Limb (tissue), 2 donors: ENCODE results near the gene SH3RF2.
"Not testable (repeated sequence)": the region's sequence is repeated elsewhere in the genome, so short reads cannot be mapped to it uniquely, and the experiment has no call there.

ENCODE experiments used
- DNase-seq, 2 donors: peaks; one replicate each; pipeline ENCODE4 v3.0.0-alpha.2; 2016; ENCODE audit errors: extremely low spot score in 2 of 2

SH3RF2 gene

GRCh38 chr5:146005723-146006122, 69.3 kb downstream of the SH3RF2 start:
- DNase-seq: no peak

DNA sequence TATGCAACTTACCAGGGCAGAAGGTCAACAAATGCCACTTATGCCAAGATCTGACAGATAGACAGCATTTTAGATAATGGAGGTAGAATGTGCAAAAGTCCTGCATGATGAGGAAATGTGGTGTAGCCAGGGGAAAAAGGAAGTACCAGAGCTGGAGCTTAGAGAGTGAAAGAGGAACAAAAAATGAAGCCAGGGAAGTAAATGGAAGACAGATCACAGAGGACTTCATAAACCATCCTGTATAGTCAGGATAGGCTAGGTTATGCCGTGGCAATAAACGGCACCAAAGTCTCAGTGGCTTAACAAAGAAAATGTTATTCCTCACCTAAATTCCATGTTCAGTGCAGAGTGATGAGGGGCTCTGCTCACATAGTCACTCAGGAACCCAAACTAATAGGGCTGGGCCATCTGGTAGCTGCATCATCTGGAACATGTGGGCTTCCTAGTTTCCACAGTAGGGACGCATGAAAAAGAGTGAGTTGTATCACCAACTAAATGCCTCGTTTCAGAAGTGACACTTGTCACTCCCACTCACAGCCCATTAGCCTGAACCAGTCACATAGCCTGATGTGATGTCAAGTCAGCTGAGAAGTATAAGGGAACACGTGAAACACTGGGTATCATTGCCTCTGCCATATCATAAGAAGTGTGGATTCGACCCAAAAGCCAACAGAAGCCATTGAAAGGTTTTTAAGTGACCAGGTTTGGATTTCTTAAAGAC, 70.3 kb downstream of the SH3RF2 start:
- no peak for DNase-seq

GRCh38 chr5:146007270-146007669, 70.9 kb downstream of the SH3RF2 start:
- DNase-seq: no peak

- DNase-seq: no peak
Observed at GRCh38 chr5:146007989-146008388, 71.6 kb downstream of the SH3RF2 start.

GRCh38 chr5:146009020-146009419, 72.6 kb downstream of the SH3RF2 start:
- DNase-seq: no peak

GRCh38 chr5:146010447-146010846, 74.1 kb downstream of the SH3RF2 start:
- not testable (repeated sequence) for DNase-seq

DNA sequence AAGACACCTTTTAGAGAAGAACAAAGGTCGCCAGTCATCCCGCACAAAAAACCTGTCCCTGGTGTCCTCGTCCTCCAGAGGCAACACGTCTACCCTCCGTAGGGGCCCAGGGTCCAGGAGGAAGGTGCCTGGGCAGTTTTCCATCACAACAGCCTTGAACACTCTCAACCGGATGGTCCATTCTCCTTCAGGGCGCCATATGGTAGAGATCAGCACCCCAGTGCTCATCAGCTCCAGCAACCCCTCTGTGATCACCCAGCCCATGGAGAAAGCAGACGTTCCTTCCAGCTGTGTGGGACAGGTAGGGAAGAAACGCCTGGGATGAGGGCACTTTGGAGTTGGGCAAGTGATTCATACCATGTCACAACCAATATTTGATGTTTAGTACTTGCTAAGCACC, 77.4 kb downstream of the SH3RF2 start:
- no peak for DNase-seq

DNA sequence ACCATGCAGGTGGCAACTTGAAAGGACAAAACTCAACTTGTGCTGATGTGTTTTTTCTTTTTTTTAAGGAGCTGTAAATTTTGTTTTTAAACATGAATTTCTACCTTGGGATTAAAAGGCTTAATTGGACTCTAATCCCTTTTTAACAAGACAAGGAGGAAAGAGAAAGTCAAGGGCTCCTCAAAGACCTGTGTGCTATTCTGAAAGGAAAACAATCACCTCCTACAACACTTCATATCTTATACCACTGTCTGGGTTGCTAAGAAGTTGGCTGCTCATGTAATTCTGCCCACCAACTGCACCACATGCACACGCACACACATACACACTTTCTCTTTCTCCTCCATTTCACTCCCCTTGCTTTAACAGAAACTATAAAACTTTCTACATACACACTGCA, 78.6 kb downstream of the SH3RF2 start:
- no peak for DNase-seq

GRCh38 chr5:146016764-146017484, 80.5 kb downstream of the SH3RF2 start:
- no peak for DNase-seq

- DNase-seq: no peak
Observed at GRCh38 chr5:146018514-146019375, 82.4 kb downstream of the SH3RF2 start.

DNA sequence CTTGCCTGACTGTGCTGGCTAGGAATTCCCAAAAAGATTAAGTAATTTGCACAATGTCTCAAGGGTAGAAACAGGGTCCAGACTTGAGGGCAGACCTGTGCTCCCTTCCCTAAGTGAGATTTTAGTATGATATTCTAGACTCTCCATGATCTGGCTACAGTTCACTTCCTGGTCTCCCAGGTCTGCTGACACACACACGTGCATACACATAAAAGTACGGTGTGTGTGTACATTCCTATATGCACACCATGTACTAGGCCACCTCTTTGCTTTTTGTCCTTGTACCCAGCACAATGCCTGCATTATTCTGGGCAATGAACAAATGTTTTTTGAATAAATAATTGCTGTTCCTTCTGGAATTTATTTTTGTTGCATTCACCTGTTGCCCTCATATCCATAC, 83.7 kb downstream of the SH3RF2 start:
- DNase-seq: no peak

DNA sequence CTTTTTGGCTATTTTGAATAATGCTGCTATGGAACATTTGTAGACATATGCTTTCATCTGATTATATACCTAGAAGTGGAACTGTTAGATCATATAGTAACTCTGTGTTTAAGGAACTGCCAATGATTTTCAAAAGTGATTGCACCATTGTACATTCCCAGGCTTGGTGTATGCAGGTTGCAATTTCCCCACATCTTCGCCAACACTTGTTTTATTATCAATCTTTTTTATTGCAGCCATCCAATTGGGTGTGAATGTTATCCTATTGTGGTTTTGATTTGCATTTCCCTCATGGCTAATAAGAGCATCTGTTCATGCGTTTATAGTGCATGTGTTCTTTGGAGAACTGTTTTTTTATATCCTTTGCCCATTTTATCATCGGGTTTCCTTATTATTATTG, 87.7 kb downstream of the SH3RF2 start:
- DNase-seq: no peak

DNA sequence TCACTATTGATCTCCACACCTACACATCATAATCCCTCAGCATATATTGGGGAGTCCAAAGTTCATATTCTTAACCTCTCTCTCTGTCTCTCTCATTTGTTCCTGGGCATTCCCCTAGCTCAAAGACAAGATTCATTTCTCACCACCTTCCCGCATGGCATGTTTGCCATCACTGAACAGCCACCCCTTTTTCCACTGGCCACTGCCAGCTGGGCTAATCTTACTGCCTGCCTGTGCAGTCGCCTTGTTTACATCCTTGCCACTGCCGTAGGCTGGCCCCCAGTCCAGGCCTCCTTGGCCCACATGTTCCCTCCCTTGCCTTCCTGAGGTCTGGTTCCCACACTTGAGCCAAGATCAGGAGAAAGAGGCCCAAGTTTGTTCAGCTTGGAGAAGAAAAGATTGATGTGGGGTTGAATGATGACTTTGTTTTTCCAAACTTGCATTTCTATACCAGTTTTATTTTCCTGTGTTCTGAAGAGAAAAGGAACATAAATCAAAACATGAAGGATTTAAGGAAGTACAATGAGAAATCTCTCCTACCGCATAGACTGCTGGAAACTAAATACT, 88.8 kb downstream of the SH3RF2 start:
- no peak for DNase-seq

DNA sequence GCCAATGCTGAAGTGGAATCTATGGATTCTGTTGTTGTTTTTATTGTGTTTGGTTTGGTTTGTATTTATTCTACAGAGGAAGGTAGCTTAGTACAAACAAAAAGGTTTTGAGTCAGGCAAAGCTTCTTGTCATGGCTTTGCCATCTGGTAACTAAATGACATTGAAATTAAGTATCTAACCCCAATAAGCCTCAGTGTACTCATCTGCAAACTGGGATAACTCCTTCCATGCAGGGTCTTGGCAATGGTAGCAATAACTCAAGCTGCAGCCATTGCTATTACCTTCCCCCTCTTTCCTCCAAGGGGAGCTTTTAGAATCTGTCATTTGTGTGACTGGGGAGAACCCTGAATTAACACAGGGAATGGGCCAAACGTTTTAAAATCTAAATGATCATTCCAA, 89.3 kb downstream of the SH3RF2 start:
- DNase-seq: no peak

- DNase-seq: no peak
Observed at GRCh38 chr5:146026307-146027010, 90.1 kb downstream of the SH3RF2 start.

- DNase-seq: no peak
Observed at GRCh38 chr5:146027751-146028150, 91.4 kb downstream of the SH3RF2 start.

- DNase-seq: no peak
Observed at GRCh38 chr5:146032911-146033310, 96.5 kb downstream of the SH3RF2 start.

GRCh38 chr5:146034127-146034526, 97.7 kb downstream of the SH3RF2 start:
- no peak for DNase-seq

GRCh38 chr5:146034605-146035004, 98.2 kb downstream of the SH3RF2 start:
- no peak for DNase-seq

DNA sequence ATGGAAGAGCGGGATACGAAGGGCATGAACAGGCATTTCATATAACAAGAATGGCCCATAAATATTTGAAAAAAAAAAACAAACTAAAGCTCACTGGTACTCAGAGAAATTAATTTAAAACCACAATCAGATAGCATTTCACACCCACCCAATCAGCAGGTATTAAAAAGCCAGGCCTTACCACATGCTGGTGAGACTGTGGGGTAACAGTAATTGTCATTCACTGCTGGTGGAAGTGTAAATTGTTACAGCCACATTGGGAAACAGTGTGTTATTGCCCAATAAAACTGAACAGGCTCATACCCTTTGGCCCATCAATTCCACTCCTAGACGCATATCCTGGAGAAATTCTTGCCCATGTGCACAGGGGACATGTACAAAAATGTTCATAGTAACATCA, 103.0 kb downstream of the SH3RF2 start:
- DNase-seq: no peak

DNA sequence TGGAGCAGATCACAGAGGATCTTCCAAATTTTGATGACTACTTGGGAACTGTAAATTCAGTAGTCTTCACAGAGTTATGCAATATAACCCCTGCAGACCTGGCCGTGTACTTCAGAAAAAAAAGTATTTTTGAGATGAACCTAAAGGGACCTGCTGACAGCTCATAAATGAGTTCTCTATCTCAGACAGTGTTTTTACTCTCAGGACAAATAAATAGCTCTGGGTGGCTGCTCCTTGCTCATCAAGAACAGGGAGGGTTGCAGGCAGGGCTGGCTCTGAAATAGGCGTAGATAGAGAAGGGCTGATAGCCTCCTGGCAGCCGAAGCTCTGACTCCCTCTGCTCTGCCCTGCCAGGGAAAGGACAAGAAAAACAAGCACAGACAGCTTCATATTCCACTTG, 104.1 kb downstream of the SH3RF2 start:
- DNase-seq: no peak
